ENCODE results near the gene FOLR2. TPM values are rescaled to one million over a fixed set of nuclear protein-coding genes. Genes with fewer than 3 reads are reported as not detected.

The FOLR2 gene
- total and polyA plus RNA-seq, 4 experiments from 2014 or later: not detected

DNA sequence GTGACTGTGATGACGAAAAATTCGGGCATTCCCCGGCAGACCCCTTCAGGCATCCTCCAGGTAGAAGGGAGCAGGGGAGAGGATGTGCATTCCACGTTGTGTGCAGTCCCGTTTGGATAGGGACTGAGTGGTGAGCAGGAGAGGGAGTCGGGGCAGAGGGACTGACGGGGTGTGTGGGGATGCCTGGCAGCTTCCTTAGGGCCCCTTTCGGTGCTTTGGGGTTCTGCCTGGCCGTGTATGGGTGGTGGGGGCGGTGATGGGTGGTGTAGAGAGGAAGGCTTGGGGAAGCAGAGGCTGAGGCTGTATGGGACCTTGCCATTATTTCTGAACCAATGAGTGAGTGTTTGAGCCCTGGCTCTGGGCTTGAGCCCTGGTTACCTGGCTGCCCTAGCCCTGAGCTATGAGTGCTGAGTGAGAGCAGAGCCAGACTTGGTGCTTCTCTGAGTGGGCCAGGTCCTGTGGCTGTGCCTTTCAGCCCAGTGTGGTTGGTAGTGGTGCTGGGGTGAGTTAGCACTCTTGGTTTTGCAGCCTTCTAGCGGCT, 8.9 kb downstream of the FOLR2 start:
- Histone ChIP-seq H3K27me3 (ENCODE audit: insufficient read depth, low read length) (no peaks in the 10 kb centered on the region), H3K4me3 (ENCODE audit: low read length in 2 of 2) (peak overlapping the region; percentile 36 to 83), H3K27ac (ENCODE audit: low read depth, low read length) (peak overlapping the region; percentile 72), H3K4me1 (ENCODE audit: insufficient read depth, low read length) (peaks cover 19% of the 10 kb centered on the region), H3K9me3 (ENCODE audit: control insufficient read depth in 1 of 2, low read length in 2 of 2) (no peaks in the 10 kb centered on the region), H3K36me3 (ENCODE audit: insufficient read depth, low read length) (peaks cover 17% of the 10 kb centered on the region)
- CTCF ChIA-PET (ENCODE audit: partially characterized antibody): interaction anchor here (1.0 to 6.0 kb wide), 4 partner anchors 11 to 207 kb away, joined by 3 to 40 read pairs (median 3); no protein-coding TSS in a partner anchor
- H3K36me3 Mint-ChIP-seq: peaks cover 10 to 37% of the 10 kb centered on the region in 2 donors
- H3K9me3 Mint-ChIP-seq: no peaks in the 10 kb centered on the region
- intact Hi-C loops (cut with micrococcal nuclease): no loop called here
- peaks cover 8 to 31% (median 20%) of the 10 kb centered on the region in 4 donors for H3K4me1 Mint-ChIP-seq
- peak overlapping the region; percentile 86 to 95 (median 91) for H3K4me3 Mint-ChIP-seq
- peak overlapping the region; percentile 91 to 99 (median 94) for H3K27ac Mint-ChIP-seq
- POLR2A ChIA-PET (ENCODE audit: partially characterized antibody): interaction anchor here (0.6 to 5.0 kb wide), 9 partner anchors 11 to 917 kb away, joined by 3 to 50 read pairs (median 4); partner anchors contain the start of genes ANAPC15, FCHSD2, RNF121 and XNDC1N
- DNase-seq: peak; percentile 14 to 59 (median 30)
- H3K27me3 Mint-ChIP-seq: no peaks in the 10 kb centered on the region

DNA sequence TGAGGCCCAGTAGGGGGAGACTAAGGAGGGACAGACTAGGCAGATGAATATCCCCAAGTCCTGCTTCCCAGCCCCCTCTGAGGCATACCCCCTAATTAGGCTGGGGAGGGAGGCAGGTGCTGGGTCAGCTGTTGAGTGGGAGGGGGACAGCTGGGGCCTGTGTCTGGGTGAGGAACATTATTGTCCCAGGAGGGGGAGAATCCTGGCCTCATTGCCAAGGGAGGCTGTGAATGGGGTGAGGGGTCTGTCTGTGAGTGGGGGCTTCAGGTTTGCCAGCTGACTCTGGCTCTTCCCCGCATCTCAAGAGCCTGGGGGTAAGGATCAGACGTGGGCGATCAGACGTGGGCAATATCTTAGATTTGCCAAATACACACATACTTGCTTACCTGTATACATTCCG, 10.1 kb downstream of the FOLR2 start:
- no peaks in the 10 kb centered on the region for H3K9me3 Mint-ChIP-seq
- Histone ChIP-seq H3K4me1 (ENCODE audit: insufficient read depth, low read length) (peaks cover 19% of the 10 kb centered on the region), H3K27me3 (ENCODE audit: insufficient read depth, low read length) (no peaks in the 10 kb centered on the region), H3K27ac (ENCODE audit: low read depth, low read length) (no peak overlapping the region), H3K4me3 (ENCODE audit: low read length in 2 of 2) (no peak overlapping the region), H3K36me3 (ENCODE audit: insufficient read depth, low read length) (peaks cover 28% of the 10 kb centered on the region), H3K9me3 (ENCODE audit: control insufficient read depth in 1 of 2, low read length in 2 of 2) (no peaks in the 10 kb centered on the region)
- H3K4me3 Mint-ChIP-seq: peak overlapping the region in 2 of 8 donors; percentile 46 to 90
- no peak for DNase-seq
- H3K27ac Mint-ChIP-seq: peak overlapping the region in 4 of 7 donors; percentile 42 to 92 (median 62)
- CTCF ChIA-PET (ENCODE audit: partially characterized antibody): interaction anchor here (0.7 to 6.0 kb wide), 2 partner anchors 10 to 1746 kb away, joined by 3 to 40 read pairs; no protein-coding TSS in a partner anchor
- H3K36me3 Mint-ChIP-seq: peaks cover 17 to 47% of the 10 kb centered on the region in 2 donors
- H3K4me1 Mint-ChIP-seq: peaks cover 8 to 31% (median 20%) of the 10 kb centered on the region in 4 donors
- intact Hi-C loops (cut with micrococcal nuclease): no loop called here
- H3K27me3 Mint-ChIP-seq: no peaks in the 10 kb centered on the region
- POLR2A ChIA-PET (ENCODE audit: partially characterized antibody): interaction anchor here (4.6 to 5.0 kb wide), 2 partner anchors 10 to 185 kb away, joined by 36 to 50 read pairs; no protein-coding TSS in a partner anchor

DNA sequence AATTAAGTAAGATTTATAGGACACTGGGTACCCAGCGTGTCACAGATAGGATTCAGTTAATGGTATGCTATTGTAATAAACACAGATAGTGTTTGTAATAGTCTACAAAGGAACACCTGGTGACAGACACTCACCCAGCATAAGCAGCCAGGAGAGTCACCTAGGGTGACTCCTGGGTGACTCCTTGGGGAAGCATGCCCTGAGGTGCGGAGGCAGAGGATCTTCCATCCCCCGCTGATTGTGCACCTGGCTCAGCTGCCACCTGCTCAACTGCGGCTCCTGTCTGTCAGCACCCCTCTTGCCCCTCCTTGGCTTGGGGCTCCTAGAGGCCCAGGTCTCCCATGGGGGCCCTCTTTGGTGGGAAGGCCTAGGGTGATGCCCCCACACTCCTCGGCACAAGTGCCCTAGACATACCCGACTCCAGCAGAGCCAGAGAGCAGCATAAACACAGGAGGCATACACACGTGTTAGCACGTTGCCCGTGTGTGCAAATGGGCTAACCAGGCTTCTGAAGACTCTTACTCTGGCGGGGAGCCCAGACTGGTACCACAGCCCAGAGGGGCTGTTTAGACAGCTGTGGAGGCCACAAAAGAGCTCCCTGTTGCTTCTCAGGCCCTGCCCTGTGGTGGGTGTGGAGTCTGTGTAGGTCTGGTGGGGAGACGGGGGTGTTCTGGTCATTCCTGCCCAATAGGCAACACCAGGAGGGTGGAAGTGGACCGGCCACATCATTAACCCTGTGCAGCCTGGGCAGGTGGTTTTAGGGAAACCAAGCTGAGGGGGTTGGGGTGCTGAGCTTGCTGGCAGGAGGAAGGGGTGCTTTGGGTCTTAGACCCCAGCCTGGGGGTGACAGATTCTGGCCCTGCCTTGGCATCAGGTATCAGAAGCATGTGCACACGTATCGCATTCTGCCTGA, 11.0 kb downstream of the FOLR2 start:
- Histone ChIP-seq H3K4me3 (ENCODE audit: low read length in 2 of 2) (no peak overlapping the region), H3K36me3 (ENCODE audit: insufficient read depth, low read length) (peaks cover 32% of the 10 kb centered on the region), H3K9me3 (ENCODE audit: control insufficient read depth in 1 of 2, low read length in 2 of 2) (no peaks in the 10 kb centered on the region), H3K27me3 (ENCODE audit: insufficient read depth, low read length) (no peaks in the 10 kb centered on the region), H3K4me1 (ENCODE audit: insufficient read depth, low read length) (peaks cover 12% of the 10 kb centered on the region), H3K27ac (ENCODE audit: low read depth, low read length) (no peak overlapping the region)
- no peak for DNase-seq
- H3K36me3 Mint-ChIP-seq: peaks cover 20 to 56% of the 10 kb centered on the region in 2 donors
- H3K27ac Mint-ChIP-seq: peak overlapping the region in 3 of 7 donors; percentile 42 to 48 (median 47)
- POLR2A ChIA-PET (ENCODE audit: partially characterized antibody): no interaction called here
- intact Hi-C loops (cut with micrococcal nuclease): no loop called here
- CTCF ChIA-PET (ENCODE audit: partially characterized antibody): interaction anchor here (6.0 kb wide), 1 partner anchor 9 kb away, joined by 40 read pairs; no protein-coding TSS in a partner anchor
- H3K4me1 Mint-ChIP-seq: peaks cover 7 to 24% (median 16%) of the 10 kb centered on the region in 4 donors
- no peaks in the 10 kb centered on the region for H3K27me3 Mint-ChIP-seq
- H3K9me3 Mint-ChIP-seq: no peaks in the 10 kb centered on the region
- H3K4me3 Mint-ChIP-seq: peak overlapping the region in 1 of 8 donors; percentile 13

DNA sequence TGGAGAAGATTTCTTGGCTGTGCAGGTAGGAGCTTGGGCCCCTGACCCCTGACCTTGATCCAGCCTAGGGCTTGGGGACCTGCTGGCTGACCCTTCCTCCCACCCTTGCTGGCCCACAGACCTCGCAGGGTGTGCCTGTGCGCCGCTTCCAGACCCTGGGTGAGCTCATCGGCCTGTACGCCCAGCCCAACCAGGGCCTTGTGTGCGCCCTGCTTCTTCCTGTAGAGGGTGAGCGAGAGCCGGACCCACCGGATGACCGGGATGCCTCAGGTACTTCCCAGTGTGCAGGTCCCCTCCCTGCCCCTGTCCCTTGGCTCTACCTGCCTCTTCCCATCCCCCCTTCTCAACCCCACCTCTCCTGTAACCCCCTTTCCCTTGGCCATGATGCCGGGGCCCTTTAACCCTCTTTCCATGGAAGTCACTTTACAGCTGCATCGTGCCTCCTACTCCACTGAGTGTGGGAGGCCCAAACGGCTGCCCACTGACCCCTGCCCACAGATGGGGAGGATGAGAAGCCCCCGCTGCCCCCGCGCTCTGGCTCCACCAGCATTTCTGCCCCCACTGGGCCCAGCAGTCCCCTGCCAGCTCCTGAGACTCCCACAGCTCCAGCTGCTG, 11.7 kb downstream of the FOLR2 start:
- no peaks in the 10 kb centered on the region for H3K27me3 Mint-ChIP-seq
- no peak overlapping the region for H3K27ac ChIP-seq (ENCODE audit: low read depth, low read length)
- peak overlapping the region in 1 of 7 donors; percentile 22 for H3K27ac Mint-ChIP-seq
- no peaks in the 10 kb centered on the region for H3K9me3 Mint-ChIP-seq
- H3K4me1 ChIP-seq (ENCODE audit: insufficient read depth, low read length): peaks cover 9% of the 10 kb centered on the region
- H3K36me3 Mint-ChIP-seq: peaks cover 22 to 58% of the 10 kb centered on the region in 2 donors
- no peaks in the 10 kb centered on the region for H3K9me3 ChIP-seq (ENCODE audit: control insufficient read depth in 1 of 2, low read length in 2 of 2)
- H3K4me1 Mint-ChIP-seq: peaks cover 5 to 19% (median 13%) of the 10 kb centered on the region in 4 donors
- H3K27me3 ChIP-seq (ENCODE audit: insufficient read depth, low read length): no peaks in the 10 kb centered on the region
- H3K36me3 ChIP-seq (ENCODE audit: insufficient read depth, low read length): peaks cover 38% of the 10 kb centered on the region
- no peak overlapping the region for H3K4me3 Mint-ChIP-seq
- intact Hi-C loops (cut with micrococcal nuclease): no loop called here
- ChIA-PET POLR2A (ENCODE audit: partially characterized antibody) (no interaction called here), CTCF (ENCODE audit: partially characterized antibody) (no interaction called here)
- H3K4me3 ChIP-seq (ENCODE audit: low read length in 2 of 2): no peak overlapping the region
- no peak for DNase-seq

DNA sequence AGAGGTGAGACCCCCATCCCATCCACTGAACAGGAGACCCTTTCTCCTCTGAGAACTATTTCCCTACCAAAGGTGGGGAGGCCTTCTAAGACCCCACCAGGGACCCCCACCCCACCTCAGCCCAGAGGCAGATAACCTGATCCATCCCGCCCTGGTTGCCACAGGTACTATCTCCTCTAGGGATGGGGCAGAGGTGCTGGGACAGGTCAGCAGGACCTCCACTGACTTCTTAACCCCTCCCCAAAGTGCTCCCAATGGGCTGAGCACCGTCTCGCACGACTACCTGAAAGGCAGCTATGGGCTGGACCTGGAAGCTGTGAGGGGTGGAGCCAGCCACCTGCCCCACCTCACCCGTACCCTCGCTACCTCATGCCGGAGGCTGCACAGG, 12.2 kb downstream of the FOLR2 start:
- ChIA-PET POLR2A (ENCODE audit: partially characterized antibody) (no interaction called here), CTCF (ENCODE audit: partially characterized antibody) (no interaction called here)
- Histone ChIP-seq H3K27ac (ENCODE audit: low read depth, low read length) (no peak overlapping the region), H3K4me3 (ENCODE audit: low read length in 2 of 2) (no peak overlapping the region), H3K9me3 (ENCODE audit: control insufficient read depth in 1 of 2, low read length in 2 of 2) (no peaks in the 10 kb centered on the region), H3K4me1 (ENCODE audit: insufficient read depth, low read length) (peaks cover 9% of the 10 kb centered on the region), H3K36me3 (ENCODE audit: insufficient read depth, low read length) (peaks cover 41% of the 10 kb centered on the region), H3K27me3 (ENCODE audit: insufficient read depth, low read length) (no peaks in the 10 kb centered on the region)
- Mint-ChIP-seq H3K27me3 (no peaks in the 10 kb centered on the region), H3K4me1 (peaks cover 5 to 21% (median 13%) of the 10 kb centered on the region in 4 donors), H3K4me3 (peak overlapping the region in 1 of 8 donors; percentile 12), H3K36me3 (peaks cover 25 to 63% of the 10 kb centered on the region in 2 donors), H3K9me3 (no peaks in the 10 kb centered on the region), H3K27ac (peak overlapping the region in 1 of 7 donors; percentile 58)
- intact Hi-C loops (cut with micrococcal nuclease): no loop called here
- no peak for DNase-seq

DNA sequence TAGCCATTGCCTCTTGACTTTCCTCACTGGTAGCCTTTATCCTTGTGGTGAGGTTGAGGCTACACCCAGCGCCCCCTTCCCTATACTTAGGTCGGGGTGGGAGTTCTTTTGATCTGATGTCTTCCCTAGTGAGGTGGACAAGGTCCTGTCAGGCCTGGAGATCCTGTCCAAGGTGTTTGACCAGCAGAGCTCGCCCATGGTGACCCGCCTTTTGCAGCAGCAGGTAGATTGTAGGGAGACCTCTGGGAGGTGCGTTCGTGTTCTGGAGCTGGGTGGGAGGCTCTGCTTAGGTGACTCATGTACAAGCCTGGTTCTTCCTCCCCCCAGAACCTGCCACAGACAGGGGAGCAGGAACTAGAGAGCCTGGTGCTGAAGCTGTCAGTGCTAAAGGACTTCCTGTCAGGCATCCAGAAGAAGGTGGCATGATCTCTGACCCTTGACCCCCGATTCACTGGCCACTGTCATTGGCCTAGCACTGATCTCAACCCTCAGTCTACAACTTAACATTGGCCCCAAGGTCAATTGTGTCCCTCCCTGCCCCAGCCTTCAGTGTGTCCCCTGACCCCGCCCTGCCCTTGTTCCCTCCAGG, 12.8 kb downstream of the FOLR2 start:
- no peak for DNase-seq
- no peaks in the 10 kb centered on the region for H3K9me3 Mint-ChIP-seq
- intact Hi-C loops (cut with micrococcal nuclease): no loop called here

More for the DNA sequence above, 12.8 kb downstream of the FOLR2 start:
- H3K4me1 ChIP-seq (ENCODE audit: insufficient read depth, low read length): peaks cover 9% of the 10 kb centered on the region
- H3K9me3 ChIP-seq (ENCODE audit: control insufficient read depth in 1 of 2, low read length in 2 of 2): no peaks in the 10 kb centered on the region
- Mint-ChIP-seq H3K4me3 (no peak overlapping the region), H3K27me3 (no peaks in the 10 kb centered on the region), H3K36me3 (peaks cover 25 to 64% of the 10 kb centered on the region in 2 donors), H3K27ac (peak overlapping the region in 3 of 7 donors; percentile 4 to 58 (median 12)), H3K4me1 (peaks cover 5 to 23% (median 10%) of the 10 kb centered on the region in 4 donors)
- no peak overlapping the region for H3K4me3 ChIP-seq (ENCODE audit: low read length in 2 of 2)
- no peak overlapping the region for H3K27ac ChIP-seq (ENCODE audit: low read depth, low read length)
- H3K36me3 ChIP-seq (ENCODE audit: insufficient read depth, low read length): peaks cover 47% of the 10 kb centered on the region
- POLR2A ChIA-PET (ENCODE audit: partially characterized antibody): no interaction called here
- CTCF ChIA-PET (ENCODE audit: partially characterized antibody): interaction anchor here (0.6 kb wide), 1 partner anchor 13 kb away, joined by 3 read pairs; no protein-coding TSS in a partner anchor
- no peaks in the 10 kb centered on the region for H3K27me3 ChIP-seq (ENCODE audit: insufficient read depth, low read length)

Measured in CD4-positive, alpha-beta memory T cell (primary cell).